Peyer's patch (tissue), 4 donors: ENCODE measurements around the gene PRAMEF26.
"Not testable (repeated sequence)": the region's sequence is repeated elsewhere in the genome, so short reads cannot be mapped to it uniquely, and the experiment has no call there.

Experiments used
- CTCF ChIP-seq, 6 experiments: fragments of 450-650 bp in 4 of 6; fragments of 200-600 bp in 2 of 6; sonication (generic) in 1 of 6; IDR thresholded peaks; one replicate each; pipeline ENCODE4 v1.5.1; 2017 to 2019; ENCODE audit warnings: antibody characterized with exemption in 6 of 6, mild to moderate bottlenecking in 3 of 6, moderate library complexity in 1 of 6
- POLR2A ChIP-seq, 2 donors: fragments of 450-650 bp; IDR thresholded peaks; one replicate each; pipeline ENCODE4 v1.5.1; 2017; ENCODE audit warnings: antibody characterized with exemption in 2 of 2, mild to moderate bottlenecking in 2 of 2, moderate library complexity in 2 of 2

DNA sequence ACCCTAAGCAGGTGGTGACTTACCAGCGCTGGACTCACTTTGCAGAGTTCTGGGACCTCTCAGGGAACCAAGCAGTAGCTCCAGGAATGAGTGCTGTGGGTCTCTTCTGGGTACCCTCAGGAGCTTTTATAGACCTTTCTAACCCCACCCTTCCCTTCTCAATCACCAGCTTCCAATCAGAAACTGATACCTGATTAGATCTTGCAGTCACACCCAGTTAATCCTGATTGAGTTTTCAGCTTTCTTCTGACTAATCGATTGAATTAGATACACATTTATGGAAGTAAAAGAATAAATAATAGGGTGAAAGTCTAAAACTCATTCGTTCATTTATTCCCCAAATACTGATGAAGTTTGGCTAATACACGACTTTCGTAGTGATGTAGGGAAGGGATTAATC, 45.5 kb upstream of the PRAMEF26 start, which contains the start of gene PRAMEF13:
- not testable (repeated sequence) for TF ChIP-seq CTCF, POLR2A (IDR thresholded peaks at IDR 0.05)
